OCI-M2 (cell line): ENCODE results near the gene MPPED2.

ENCODE experiments used
- DNase-seq: peaks from one replicate; lab custom pipeline; 2025; ENCODE audit not compliant: unreplicated experiment; lab: John Stamatoyannopoulos, UW

MPPED2 gene

DNA sequence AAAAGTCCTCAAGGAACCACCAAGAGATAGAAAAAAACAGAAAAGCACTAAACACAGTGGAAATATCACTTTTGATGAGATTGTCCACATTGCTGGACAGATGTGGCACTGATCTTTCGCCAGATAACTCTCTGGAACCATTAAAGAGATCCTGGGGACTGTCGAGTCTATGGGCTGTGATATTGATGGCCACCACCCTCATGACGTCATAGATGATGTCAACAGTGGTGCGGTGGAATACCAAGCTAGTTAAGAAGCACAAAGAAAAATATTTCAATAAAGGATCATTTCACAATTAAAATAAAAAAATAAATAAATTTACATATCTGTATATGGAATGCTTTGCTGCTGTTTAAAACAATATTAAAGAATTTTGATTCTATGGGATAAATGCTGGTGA, 217.8 kb downstream of the MPPED2 start:
- no peak for DNase-seq

DNA sequence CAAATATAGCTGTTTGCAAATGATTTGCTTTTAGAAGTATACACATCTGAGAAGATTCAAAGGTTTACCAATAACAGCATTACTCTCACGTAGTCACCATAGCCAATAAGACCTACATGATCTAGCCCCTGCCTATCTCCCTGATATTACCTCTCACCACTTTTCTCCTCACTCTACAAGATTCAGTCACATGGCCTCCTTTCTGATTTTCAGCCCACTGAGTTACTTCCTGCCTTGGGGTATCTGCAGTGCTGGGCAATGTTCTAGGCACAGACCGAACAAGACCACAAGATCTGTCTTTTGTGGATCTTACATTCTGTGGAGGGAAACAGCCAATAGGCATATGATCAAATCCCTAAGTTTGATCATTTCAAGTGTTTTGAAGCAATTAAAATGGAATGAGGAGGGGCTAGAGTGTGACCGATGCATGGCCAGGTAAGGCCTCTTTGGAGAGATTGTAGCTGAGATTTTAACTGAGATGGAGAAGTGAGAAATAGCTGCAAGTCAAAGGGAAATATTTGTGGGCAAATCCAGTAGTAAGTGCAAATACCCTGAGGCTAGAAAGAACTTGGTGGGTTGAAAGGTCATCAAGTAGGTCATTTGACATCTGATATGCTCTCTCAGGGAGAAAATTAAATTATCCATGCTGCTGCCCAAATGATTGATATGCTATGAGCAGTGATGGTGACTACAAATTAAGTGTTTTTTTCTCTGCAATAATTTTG, 220.2 kb downstream of the MPPED2 start:
- DNase-seq: no peak

- no peak for DNase-seq
These were observed 221.2 kb downstream of the MPPED2 start for GRCh38 chr11:30364837-30365482.

- DNase-seq: no peak
These were observed 221.9 kb downstream of the MPPED2 start for GRCh38 chr11:30364139-30364836.

DNA sequence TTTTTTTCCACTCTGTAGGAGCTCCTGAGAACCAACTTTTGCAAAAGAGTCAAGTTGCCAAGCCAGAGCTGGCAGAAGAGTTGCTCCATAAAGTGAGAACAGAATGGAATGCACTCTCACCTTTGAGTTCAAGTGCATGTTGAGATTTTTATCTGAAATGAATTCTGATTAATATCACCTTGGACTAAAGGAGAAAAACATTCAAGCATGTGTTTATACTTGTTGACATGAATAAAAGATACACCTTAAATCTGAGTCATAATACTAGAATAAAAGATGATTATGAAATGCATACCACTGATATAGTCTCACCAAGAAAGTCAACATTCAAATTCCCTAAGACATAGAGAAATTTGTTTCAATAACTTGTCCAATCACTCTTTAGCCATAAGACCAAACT, 225.4 kb downstream of the MPPED2 start:
- no peak for DNase-seq
